Liver (tissue), 9 donors: ENCODE results near the gene RTN1. TPM values are rescaled to one million over a fixed set of nuclear protein-coding genes. Genes with fewer than 3 reads are reported as not detected.

ENCODE experiments used
- DNase-seq: peaks from one replicate; pipeline ENCODE4 v3.0.0-alpha.2; 2017; ENCODE audit warnings: low spot score
- H3K27ac ChIP-seq, 2 donors: one replicate each; pipeline ENCODE4 v1.7.0; 2013; ENCODE audit warnings: inconsistent platforms in 2 of 2, low read length in 2 of 2, control low read depth in 1 of 2, low read depth in 1 of 2, mild to moderate bottlenecking in 1 of 2
- H3K27me3 ChIP-seq, 4 donors: one replicate each; pipeline versions ENCODE4 v1.6.1 to v1.7.0; 2013; ENCODE audit warnings: low read length in 3 of 4, inconsistent platforms in 1 of 4, mild to moderate bottlenecking in 1 of 4, moderate library complexity in 1 of 4; ENCODE audit not compliant: control insufficient read depth in 4 of 4, insufficient read depth in 4 of 4
- H3K36me3 ChIP-seq, 4 donors: one replicate each; pipeline versions ENCODE4 v1.6.1 to v1.7.0; 2013; ENCODE audit warnings: low read length in 3 of 4, mild to moderate bottlenecking in 3 of 4, low read depth in 1 of 4, moderate library complexity in 1 of 4; ENCODE audit not compliant: control insufficient read depth in 4 of 4, insufficient read depth in 3 of 4
- H3K4me1 ChIP-seq, 4 donors: one replicate each; pipeline versions ENCODE4 v1.6.1 to v1.7.0; 2013; ENCODE audit warnings: low read length in 3 of 4, mild to moderate bottlenecking in 3 of 4, moderate library complexity in 1 of 4; ENCODE audit not compliant: control insufficient read depth in 4 of 4, insufficient read depth in 4 of 4
- H3K4me3 ChIP-seq, 3 donors: one replicate each; pipeline versions ENCODE4 v1.6.1 to v1.7.0; 2013; ENCODE audit warnings: low read length in 3 of 3, control low read depth in 1 of 3, low read depth in 1 of 3, mild to moderate bottlenecking in 1 of 3
- H3K9ac ChIP-seq, 2 donors: one replicate each; pipeline ENCODE4 v1.7.0; 2013; ENCODE audit warnings: low read length in 2 of 2, mild to moderate bottlenecking in 2 of 2, moderate library complexity in 2 of 2, control low read depth in 1 of 2, low read depth in 1 of 2
- H3K9me3 ChIP-seq, 4 donors: one replicate each; pipeline versions ENCODE4 v1.6.1 to v1.7.0; 2013; ENCODE audit warnings: low read length in 3 of 4; ENCODE audit not compliant: control insufficient read depth in 4 of 4
- CTCF ChIP-seq: fragments of 150-350 bp; IDR thresholded peaks from 2 replicates; pipeline ENCODE4 v1.5.1; 2017; ENCODE audit warnings: improper control_type of control experiment, low read depth, low read length; ENCODE audit not compliant: missing input control
- EGR1 ChIP-seq, 2 donors: IDR thresholded peaks; 2 replicates each; pipeline ENCODE4 v1.6.1; 2016 to 2018; ENCODE audit warnings: antibody characterized with exemption in 2 of 2, low read depth in 2 of 2
- FOXA2 ChIP-seq: IDR thresholded peaks from 2 replicates; pipeline ENCODE4 v1.6.1; 2016; ENCODE audit warnings: antibody characterized with exemption
- GABPA ChIP-seq, 2 donors: IDR thresholded peaks in 1 of 2; conservative IDR thresholded peaks in 1 of 2; 2 replicates each; pipeline ENCODE4 v1.6.1; 2016; ENCODE audit warnings: antibody characterized with exemption in 2 of 2, mild to moderate bottlenecking in 1 of 2, moderate library complexity in 1 of 2
- HNF4A ChIP-seq, 2 donors: conservative IDR thresholded peaks; 2 replicates each; pipeline ENCODE4 v1.6.1; 2016; ENCODE audit warnings: antibody characterized with exemption in 2 of 2, mild to moderate bottlenecking in 2 of 2
- HNF4G ChIP-seq: IDR thresholded peaks from 2 replicates; pipeline ENCODE4 v1.6.1; 2016; ENCODE audit warnings: antibody characterized with exemption
- JUND ChIP-seq, 2 donors: IDR thresholded peaks; 2 replicates each; pipeline ENCODE4 v1.6.1; 2016; ENCODE audit warnings: antibody characterized with exemption in 2 of 2
- MAX ChIP-seq: IDR thresholded peaks from 2 replicates; pipeline ENCODE4 v1.6.1; 2016; ENCODE audit warnings: antibody characterized with exemption
- NR2F2 ChIP-seq: IDR thresholded peaks from 2 replicates; pipeline ENCODE4 v1.6.1; 2016; ENCODE audit warnings: antibody characterized with exemption
- RAD21 ChIP-seq, 2 donors: IDR thresholded peaks; 2 replicates each; pipeline ENCODE4 v1.6.1; 2016; ENCODE audit warnings: antibody characterized with exemption in 2 of 2, mild to moderate bottlenecking in 2 of 2
- RXRA ChIP-seq, 2 donors: IDR thresholded peaks; 2 replicates each; pipeline ENCODE4 v1.6.1; 2017 to 2018; ENCODE audit warnings: antibody characterized with exemption in 2 of 2, mild to moderate bottlenecking in 1 of 2
- YY1 ChIP-seq: IDR thresholded peaks from 2 replicates; pipeline ENCODE4 v1.6.1; 2016; ENCODE audit warnings: antibody characterized with exemption, mild to moderate bottlenecking
- ZBTB33 ChIP-seq: IDR thresholded peaks from 2 replicates; pipeline ENCODE4 v1.6.1; 2016; ENCODE audit warnings: antibody characterized with exemption
- WGBS: extraction: QIAGEN DNeasy Blood & Tissue Kit; methylation state at CpG from one replicate; pipeline ENCODE4 v1.1.7; 2013; 5-methylcytosine and 5-hydroxymethylcytosine counted together
- polyA plus RNA-seq, 2 donors: library from polyadenylated mRNA; stranded (reverse) in 1 of 2; unstranded in 1 of 2; fragments of 200-250 nt in 1 of 2; fragments of >200 nt in 1 of 2; fragmentation: Nextera tagmentation in 1 of 2; extraction: Ambion mirVana in 1 of 2; gene quantifications; one replicate each; pipeline versions ENCODE4 v1.2.1 to v1.2.3, GENCODE V29; 2013 to 2015
- total RNA-seq, 2 donors: library from RNA; depleted of rRNA; stranded (reverse); fragments of >200 nt; gene quantifications; one replicate each; pipeline ENCODE4 v1.2.3, GENCODE V29; 2014
- TF ChIP-seq, protein P1 (sequence below): IDR thresholded peaks from 2 replicates; pipeline ENCODE4 v1.6.1; 2016; ENCODE audit warnings: antibody characterized with exemption
- donor health status: healthy.
- donor health status: healthy.
- donor health status: healthy.
- donor health status: healthy.
- donor health status: healthy.

The RTN1 gene
- total and polyA plus RNA-seq, 4 donors: 0.08 to 1.8 (median 0.37) TPM

DNA sequence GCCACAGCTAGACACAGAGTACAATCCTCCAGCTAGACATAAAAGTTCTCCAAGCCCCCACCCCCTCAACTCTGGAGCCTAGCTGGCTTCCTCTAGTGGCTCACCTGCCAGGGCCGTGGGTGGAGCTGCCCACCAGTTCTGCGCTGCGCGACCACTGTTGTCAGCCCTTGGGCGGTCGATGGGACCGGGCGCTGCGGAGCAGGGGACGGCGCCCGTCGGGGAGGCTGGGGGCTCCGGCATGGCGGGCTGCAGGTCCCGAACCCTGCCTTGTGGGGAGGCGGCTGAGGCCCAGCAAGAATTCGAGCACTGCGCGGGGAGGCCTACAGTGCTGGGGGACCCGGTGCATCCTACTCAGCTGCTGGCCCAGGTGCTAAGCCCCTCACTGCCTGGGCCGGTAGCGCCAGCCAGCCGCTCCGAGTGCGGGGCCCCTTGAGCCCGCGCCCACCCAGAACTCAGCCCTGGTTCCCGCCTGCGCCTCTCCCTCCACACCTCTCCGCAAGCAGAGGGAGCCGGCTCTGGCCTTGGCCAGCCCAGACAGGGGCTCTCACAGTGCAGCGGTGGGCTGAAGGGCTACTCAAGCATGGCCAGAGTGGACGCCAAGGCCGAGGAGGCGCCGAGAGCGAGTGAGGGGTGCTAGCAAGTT lies 51.0 kb downstream of the RTN1 start:
- no peak for DNase-seq
- H3K36me3 ChIP-seq: no peaks in the 10 kb centered on the region
- H3K9me3 ChIP-seq: no peaks in the 10 kb centered on the region
- H3K27ac ChIP-seq: no peak overlapping the region
- no peak overlapping the region for H3K4me3 ChIP-seq
- 97% methylated on average over 38 of the region's 38 CpGs for WGBS
- H3K27me3 ChIP-seq: no peaks in the 10 kb centered on the region
- no peak for TF ChIP-seq ZBTB33
- TF ChIP-seq HNF4A (conservative IDR thresholded peaks at IDR 0.05): no peak
- no peak for TF ChIP-seq FOXA2
- no peak for TF ChIP-seq RXRA (IDR thresholded peaks at IDR 0.05)
- no peak for TF ChIP-seq GABPA (IDR thresholded peaks at IDR 0.05 in 1 of 2, conservative IDR thresholded peaks at IDR 0.05 in 1 of 2)
- no peak for TF ChIP-seq HNF4G
- no peak for TF ChIP-seq CTCF
- TF ChIP-seq YY1: no peak
- TF ChIP-seq, protein P1, sequence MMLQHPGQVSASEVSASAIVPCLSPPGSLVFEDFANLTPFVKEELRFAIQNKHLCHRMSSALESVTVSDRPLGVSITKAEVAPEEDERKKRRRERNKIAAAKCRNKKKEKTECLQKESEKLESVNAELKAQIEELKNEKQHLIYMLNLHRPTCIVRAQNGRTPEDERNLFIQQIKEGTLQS: no peak
- no peak for TF ChIP-seq EGR1 (IDR thresholded peaks at IDR 0.05; ENCODE audit: low read depth in 2 of 2)
- no peak for TF ChIP-seq RAD21 (IDR thresholded peaks at IDR 0.05)
- H3K9ac ChIP-seq: no peak overlapping the region
- H3K4me1 ChIP-seq: no peaks in the 10 kb centered on the region

GRCh38 chr14:59816941-59817340 lies 53.6 kb downstream of the RTN1 start:
- no peak overlapping the region for H3K27ac ChIP-seq
- WGBS: 64% methylated on average over 3 of the region's 3 CpGs

More at GRCh38 chr14:59816941-59817340, 53.6 kb downstream of the RTN1 start:
- Histone ChIP-seq H3K4me3 (no peak overlapping the region), H3K36me3 (no peaks in the 10 kb centered on the region), H3K4me1 (no peaks in the 10 kb centered on the region), H3K9me3 (no peaks in the 10 kb centered on the region), H3K27me3 (no peaks in the 10 kb centered on the region), H3K9ac (no peak overlapping the region)
- DNase-seq: no peak
- TF ChIP-seq HNF4G (no peak), FOXA2 (no peak), HNF4A (conservative IDR thresholded peaks at IDR 0.05) (no peak), RXRA (IDR thresholded peaks at IDR 0.05) (no peak), GABPA (IDR thresholded peaks at IDR 0.05 in 1 of 2, conservative IDR thresholded peaks at IDR 0.05 in 1 of 2) (no peak), JUND (IDR thresholded peaks at IDR 0.05) (no peak), NR2F2 (no peak), ZBTB33 (no peak), MAX (no peak), YY1 (no peak)
